Smooth muscle cell (in vitro differentiated cells): ENCODE data around the gene MLANA. TPM values are rescaled to one million over a fixed set of nuclear protein-coding genes. Genes with fewer than 3 reads are reported as not detected.

Source experiments
- DNase-seq: peaks from one replicate; lab custom pipeline; 2025; ENCODE audit not compliant: unreplicated experiment; lab: John Stamatoyannopoulos, UW
- H2AFZ ChIP-seq: fragments of 200-600 bp; sonication (generic); 2 replicates; pipeline ENCODE4 v1.6.0; 2016; ENCODE audit warnings: antibody characterized with exemption, low read depth, mild to moderate bottlenecking
- H3F3A ChIP-seq: fragments of 200-600 bp; sonication (generic); 2 replicates; pipeline ENCODE4 v1.6.0; 2017; ENCODE audit warnings: antibody characterized with exemption, low read depth
- H3K27ac ChIP-seq: fragments of 200-600 bp; sonication (generic); 2 replicates; pipeline ENCODE4 v1.5.1; 2016; ENCODE audit warnings: low read depth, mild to moderate bottlenecking
- H3K27me3 ChIP-seq: fragments of 200-600 bp; sonication (generic); 2 replicates; pipeline ENCODE4 v1.6.1; 2016; ENCODE audit warnings: low read depth, mild to moderate bottlenecking
- H3K36me3 ChIP-seq: fragments of 200-600 bp; sonication (generic); 2 replicates; pipeline ENCODE4 v1.5.1; 2016; ENCODE audit warnings: low read depth
- H3K4me1 ChIP-seq: fragments of 200-600 bp; sonication (generic); 2 replicates; pipeline ENCODE4 v1.5.1; 2016; ENCODE audit warnings: low read depth
- H3K4me2 ChIP-seq: fragments of 200-600 bp; sonication (generic); 2 replicates; pipeline ENCODE4 v1.6.0; 2016; ENCODE audit warnings: mild to moderate bottlenecking
- H3K4me3 ChIP-seq: fragments of 200-600 bp; sonication (generic); 2 replicates; pipeline ENCODE4 v1.5.1; 2016; ENCODE audit warnings: mild to moderate bottlenecking
- H3K79me2 ChIP-seq: fragments of 200-600 bp; sonication (generic); 2 replicates; pipeline ENCODE4 v1.6.0; 2016; ENCODE audit warnings: low read depth, mild to moderate bottlenecking
- H3K9ac ChIP-seq: fragments of 200-600 bp; sonication (generic); 2 replicates; pipeline ENCODE4 v1.6.0; 2016; ENCODE audit warnings: low read depth
- H3K9me3 ChIP-seq: fragments of 200-600 bp; sonication (generic); replicated peaks from 2 replicates; pipeline ENCODE4 v1.5.1; 2016; ENCODE audit warnings: low read depth
- H4K20me1 ChIP-seq: fragments of 200-600 bp; sonication (generic); 2 replicates; pipeline ENCODE4 v1.6.0; 2016; ENCODE audit warnings: low read depth
- WGBS: methylation state at CpG from one replicate; pipeline ENCODE4 v1.1.7; 2016; ENCODE audit warnings: low lambda C conversion rate; 5-methylcytosine and 5-hydroxymethylcytosine counted together
- polyA plus RNA-seq: library from polyadenylated mRNA; unstranded; fragments of >200 nt; fragmentation: Nextera tagmentation; extraction: Ambion mirVana; gene quantifications from 2 replicates; pipeline ENCODE4 v1.2.1, GENCODE V29; 2016
- total RNA-seq: library from RNA; depleted of rRNA; stranded (reverse); fragments of >200 nt; gene quantifications from 2 replicates; pipeline ENCODE4 v1.2.3, GENCODE V29; 2014
- TF ChIP-seq, protein P1 (sequence below): fragments of 200-600 bp; sonication (generic); IDR thresholded peaks from 2 replicates; pipeline ENCODE4 v1.5.1; 2017; ENCODE audit warnings: borderline replicate concordance, mild to moderate bottlenecking, antibody characterized with exemption; ENCODE audit not compliant: insufficient read depth, poor library complexity, severe bottlenecking

Gene MLANA
- total and polyA plus RNA-seq, 2 experiments from 2014 or later: not detected

DNA sequence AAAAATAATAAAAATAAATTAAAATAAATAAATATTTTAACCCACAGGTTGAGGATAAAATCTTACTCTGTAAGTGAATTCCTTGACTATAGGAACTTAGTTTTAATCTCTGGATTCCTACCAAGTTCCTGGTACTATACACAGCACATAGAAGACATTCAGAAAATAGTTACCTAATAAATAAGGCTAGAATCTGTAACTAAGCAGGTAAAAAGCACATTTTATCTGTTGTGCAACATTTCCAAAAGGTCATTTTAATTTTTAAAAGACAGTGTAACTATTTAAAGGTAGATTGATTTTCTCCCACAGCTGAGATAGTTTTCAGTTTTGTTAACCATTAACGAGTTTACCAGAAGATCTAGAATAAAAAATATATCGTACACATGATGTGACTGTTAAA, 47.8 kb downstream of the MLANA start:
- H3K9me3 ChIP-seq: no peaks in the 10 kb centered on the region
- no peak overlapping the region for H3K4me3 ChIP-seq
- H3K36me3 ChIP-seq: no peaks in the 10 kb centered on the region
- DNase-seq: no peak
- no peak overlapping the region for H3K4me2 ChIP-seq
- TF ChIP-seq, protein P1, sequence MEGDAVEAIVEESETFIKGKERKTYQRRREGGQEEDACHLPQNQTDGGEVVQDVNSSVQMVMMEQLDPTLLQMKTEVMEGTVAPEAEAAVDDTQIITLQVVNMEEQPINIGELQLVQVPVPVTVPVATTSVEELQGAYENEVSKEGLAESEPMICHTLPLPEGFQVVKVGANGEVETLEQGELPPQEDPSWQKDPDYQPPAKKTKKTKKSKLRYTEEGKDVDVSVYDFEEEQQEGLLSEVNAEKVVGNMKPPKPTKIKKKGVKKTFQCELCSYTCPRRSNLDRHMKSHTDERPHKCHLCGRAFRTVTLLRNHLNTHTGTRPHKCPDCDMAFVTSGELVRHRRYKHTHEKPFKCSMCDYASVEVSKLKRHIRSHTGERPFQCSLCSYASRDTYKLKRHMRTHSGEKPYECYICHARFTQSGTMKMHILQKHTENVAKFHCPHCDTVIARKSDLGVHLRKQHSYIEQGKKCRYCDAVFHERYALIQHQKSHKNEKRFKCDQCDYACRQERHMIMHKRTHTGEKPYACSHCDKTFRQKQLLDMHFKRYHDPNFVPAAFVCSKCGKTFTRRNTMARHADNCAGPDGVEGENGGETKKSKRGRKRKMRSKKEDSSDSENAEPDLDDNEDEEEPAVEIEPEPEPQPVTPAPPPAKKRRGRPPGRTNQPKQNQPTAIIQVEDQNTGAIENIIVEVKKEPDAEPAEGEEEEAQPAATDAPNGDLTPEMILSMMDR: no peak
- no peak overlapping the region for H3K27ac ChIP-seq
- 97% methylated on average over 2 of the region's 2 CpGs for WGBS
- H3K79me2 ChIP-seq: no peaks in the 10 kb centered on the region
- no peaks in the 10 kb centered on the region for H3K4me1 ChIP-seq
- H3K9ac ChIP-seq: no peak overlapping the region
- no peak overlapping the region for H2AFZ ChIP-seq
- H3K27me3 ChIP-seq: no peaks in the 10 kb centered on the region
- no peaks in the 10 kb centered on the region for H4K20me1 ChIP-seq
- H3F3A ChIP-seq: no peaks in the 10 kb centered on the region

DNA sequence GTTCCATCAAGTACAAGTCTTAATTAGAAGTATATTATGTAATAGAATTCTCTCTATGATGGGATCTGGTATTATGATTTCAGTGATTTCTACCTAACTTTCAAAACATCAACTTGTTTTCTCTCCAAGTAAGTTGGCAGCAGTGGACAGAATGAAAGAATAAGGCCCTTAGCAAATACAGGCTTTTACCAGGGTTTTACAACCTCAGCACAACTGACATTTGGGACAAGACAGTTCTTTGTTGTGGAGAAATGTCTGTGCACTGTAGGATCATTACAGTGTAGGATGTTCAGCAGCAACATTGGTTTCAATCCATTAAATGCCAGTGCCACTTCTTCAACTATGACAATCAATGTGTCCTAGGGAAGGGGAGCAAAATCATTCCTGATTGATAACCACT, 48.8 kb downstream of the MLANA start:
- Histone ChIP-seq H3F3A (no peaks in the 10 kb centered on the region), H3K36me3 (no peaks in the 10 kb centered on the region), H4K20me1 (no peaks in the 10 kb centered on the region), H3K9ac (no peak overlapping the region), H3K79me2 (no peaks in the 10 kb centered on the region), H2AFZ (no peak overlapping the region), H3K27me3 (no peaks in the 10 kb centered on the region), H3K4me1 (no peaks in the 10 kb centered on the region), H3K4me3 (no peak overlapping the region), H3K27ac (no peak overlapping the region), H3K9me3 (no peaks in the 10 kb centered on the region), H3K4me2 (no peak overlapping the region)
- TF ChIP-seq, protein P1: no peak
- DNase-seq: no peak

DNA sequence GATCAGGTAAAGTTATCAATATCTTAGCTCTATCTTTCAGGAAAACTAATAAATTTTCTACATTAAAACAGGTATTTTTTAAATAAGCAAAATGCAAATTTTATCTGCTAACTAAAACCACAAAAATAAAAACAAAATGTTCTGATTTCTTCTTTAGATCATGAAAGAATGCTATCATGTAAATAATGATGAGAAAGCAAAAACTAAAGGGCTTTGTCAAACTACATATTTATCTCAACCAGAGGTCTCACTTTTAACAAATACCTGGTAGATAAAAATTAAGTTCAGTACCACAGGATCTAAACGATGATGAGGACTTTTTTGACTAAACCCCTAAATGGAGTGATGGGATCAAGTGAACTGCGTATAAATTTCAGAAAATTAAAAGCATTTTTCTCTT, 50.5 kb downstream of the MLANA start:
- Histone ChIP-seq H3K9ac (no peak overlapping the region), H3K9me3 (no peaks in the 10 kb centered on the region), H3K27ac (no peak overlapping the region), H3F3A (no peaks in the 10 kb centered on the region), H4K20me1 (no peaks in the 10 kb centered on the region), H3K79me2 (no peaks in the 10 kb centered on the region), H3K4me1 (no peaks in the 10 kb centered on the region), H2AFZ (no peak overlapping the region), H3K36me3 (no peaks in the 10 kb centered on the region), H3K27me3 (no peaks in the 10 kb centered on the region), H3K4me3 (no peak overlapping the region), H3K4me2 (no peak overlapping the region)
- TF ChIP-seq, protein P1: no peak
- 91% methylated on average over 2 of the region's 2 CpGs for WGBS
- DNase-seq: no peak

DNA sequence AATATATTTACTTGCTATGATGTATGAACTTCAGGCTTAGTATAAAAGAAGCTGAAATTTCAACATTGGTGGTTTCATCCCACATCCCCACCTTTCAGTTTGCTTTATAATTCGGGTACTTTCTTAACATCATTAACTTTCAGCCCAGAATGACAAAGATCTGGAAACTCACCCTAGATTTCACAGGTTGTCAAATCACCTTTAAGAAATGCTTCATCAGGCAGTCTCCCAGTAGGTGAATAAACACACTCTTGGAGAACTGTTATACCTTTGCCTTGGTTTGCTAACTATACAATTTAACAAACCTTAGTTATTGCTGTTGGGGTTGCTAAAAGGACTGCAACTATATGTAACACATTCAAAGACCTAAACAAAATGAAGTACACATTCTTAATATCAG, 54.4 kb downstream of the MLANA start:
- H3K36me3 ChIP-seq: no peaks in the 10 kb centered on the region
- H3K27me3 ChIP-seq: no peaks in the 10 kb centered on the region
- TF ChIP-seq, protein P1: no peak
- no peak overlapping the region for H2AFZ ChIP-seq
- H3K9me3 ChIP-seq: no peaks in the 10 kb centered on the region
- peaks cover 15% of the 10 kb centered on the region for H3K4me1 ChIP-seq
- no peak overlapping the region for H3K4me3 ChIP-seq
- no peaks in the 10 kb centered on the region for H4K20me1 ChIP-seq
- H3F3A ChIP-seq: no peaks in the 10 kb centered on the region
- no peak overlapping the region for H3K9ac ChIP-seq
- no peak for DNase-seq
- no peak overlapping the region for H3K27ac ChIP-seq
- 88% methylated on average over 1 of the region's 1 CpG for WGBS
- H3K79me2 ChIP-seq: no peaks in the 10 kb centered on the region
- no peak overlapping the region for H3K4me2 ChIP-seq
